ENCODE measurements around the gene FOXN3. TPM values are rescaled to one million over a fixed set of nuclear protein-coding genes. Genes with fewer than 3 reads are reported as not detected.

FOXN3 gene
- total RNA-seq, 1 experiment from 2014 or later = 125 TPM

DNA sequence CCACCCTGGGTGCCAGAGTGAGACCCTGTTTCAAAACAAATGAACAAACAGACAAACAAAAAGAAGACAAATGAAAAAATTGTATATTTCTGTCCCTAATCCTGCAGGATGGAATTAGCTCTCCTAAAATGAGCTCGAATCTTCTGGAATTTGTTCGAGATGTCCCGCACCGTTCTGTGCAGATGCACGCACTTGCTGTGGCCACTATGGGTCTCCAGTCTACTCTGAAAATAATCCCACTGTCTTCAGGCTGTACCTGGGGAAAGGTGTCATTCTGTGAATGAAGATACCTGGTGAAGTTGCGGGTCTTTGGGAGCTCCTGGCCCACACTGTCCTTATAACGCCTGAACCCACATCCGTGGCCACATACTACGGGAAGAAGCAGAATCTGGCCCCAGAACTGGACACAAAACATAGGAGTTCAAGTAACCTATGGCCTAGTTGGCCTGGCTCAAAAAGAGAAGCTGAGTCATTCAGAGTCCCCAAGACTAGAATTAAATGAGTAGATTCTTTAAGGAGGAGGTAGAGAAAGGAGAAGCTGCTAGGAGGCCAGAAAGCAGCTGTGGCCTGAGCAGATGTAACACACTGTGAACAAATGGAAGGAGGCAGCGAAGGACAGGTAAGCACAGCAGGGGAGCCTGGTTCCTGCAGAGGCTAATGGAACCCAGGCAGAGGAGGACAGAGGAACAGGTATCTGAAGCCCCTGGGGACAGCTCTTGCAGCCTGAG is 108.6 kb downstream of the FOXN3 start:
- no peak overlapping the region for H2AK5ac ChIP-seq (ENCODE audit: insufficient read length, low read length)
- no peak overlapping the region for H3K9ac ChIP-seq (ENCODE audit: extremely low read depth, insufficient read length, low read length)
- no peak overlapping the region for H2BK12ac ChIP-seq (ENCODE audit: insufficient read length, low read depth, low read length)
- no peaks in the 10 kb centered on the region for H3K23me2 ChIP-seq (ENCODE audit: insufficient read length, low read depth, low read length, poor library complexity, severe bottlenecking)
- H4K8ac ChIP-seq (replicated peaks; ENCODE audit: insufficient read length, low read depth, low read length) = no peak overlapping the region
- Mint-ChIP-seq H3K27ac (peak overlapping the region; percentile 89 to 90 (median 89); a peak in 6 of 7 replicates), H3K4me1 (peaks cover 66 to 74% of the 10 kb centered on the region in 2 experiments), H3K4me3 (no peak overlapping the region), H3K27me3 (ENCODE audit: low read depth) (no peaks in the 10 kb centered on the region), H3K36me3 (ENCODE audit: insufficient read depth in 1 of 3, low read depth in 3 of 3) (peaks cover 5 to 27% (median 6%) of the 10 kb centered on the region in 3 experiments; a peak in 5 of 7 replicates), H3K9me3 (no peaks in the 10 kb centered on the region)
- no peaks in the 10 kb centered on the region for H4K20me1 ChIP-seq (ENCODE audit: control insufficient read depth, insufficient read depth, insufficient read length)
- no peaks in the 10 kb centered on the region for H3K79me1 ChIP-seq (ENCODE audit: insufficient read depth, low read depth, low read length, poor library complexity, severe bottlenecking)
- H3T11ph ChIP-seq (ENCODE audit: low read length) = no peak overlapping the region
- H3K79me2 ChIP-seq (ENCODE audit: insufficient read depth, low read length) = peaks cover 5% of the 10 kb centered on the region; the same call in 1 of the 2 replicates
- H3K23ac ChIP-seq (ENCODE audit: insufficient read length, low read depth, low read length) = no peak overlapping the region
- H3K9me3 ChIP-seq (ENCODE audit: control insufficient read depth, low read depth, low read length) = no peaks in the 10 kb centered on the region
- H3K56ac ChIP-seq (ENCODE audit: insufficient read length, low read depth, low read length) = no peak overlapping the region
- no peak overlapping the region for H2BK120ac ChIP-seq (ENCODE audit: low read depth, low read length, poor library complexity, severe bottlenecking)
- no peak overlapping the region for H3K27ac ChIP-seq (ENCODE audit: insufficient read length, low read depth, low read length)
- H4K5ac ChIP-seq (ENCODE audit: insufficient read length, low read depth, low read length) = no peak overlapping the region
- H3K4me1 ChIP-seq (ENCODE audit: insufficient read depth, low read length) = peaks cover 24% of the 10 kb centered on the region
- no peak overlapping the region for H3K4ac ChIP-seq (ENCODE audit: low read depth, low read length)
- TF ChIP-seq, protein P1, sequence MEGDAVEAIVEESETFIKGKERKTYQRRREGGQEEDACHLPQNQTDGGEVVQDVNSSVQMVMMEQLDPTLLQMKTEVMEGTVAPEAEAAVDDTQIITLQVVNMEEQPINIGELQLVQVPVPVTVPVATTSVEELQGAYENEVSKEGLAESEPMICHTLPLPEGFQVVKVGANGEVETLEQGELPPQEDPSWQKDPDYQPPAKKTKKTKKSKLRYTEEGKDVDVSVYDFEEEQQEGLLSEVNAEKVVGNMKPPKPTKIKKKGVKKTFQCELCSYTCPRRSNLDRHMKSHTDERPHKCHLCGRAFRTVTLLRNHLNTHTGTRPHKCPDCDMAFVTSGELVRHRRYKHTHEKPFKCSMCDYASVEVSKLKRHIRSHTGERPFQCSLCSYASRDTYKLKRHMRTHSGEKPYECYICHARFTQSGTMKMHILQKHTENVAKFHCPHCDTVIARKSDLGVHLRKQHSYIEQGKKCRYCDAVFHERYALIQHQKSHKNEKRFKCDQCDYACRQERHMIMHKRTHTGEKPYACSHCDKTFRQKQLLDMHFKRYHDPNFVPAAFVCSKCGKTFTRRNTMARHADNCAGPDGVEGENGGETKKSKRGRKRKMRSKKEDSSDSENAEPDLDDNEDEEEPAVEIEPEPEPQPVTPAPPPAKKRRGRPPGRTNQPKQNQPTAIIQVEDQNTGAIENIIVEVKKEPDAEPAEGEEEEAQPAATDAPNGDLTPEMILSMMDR (conservative IDR thresholded peaks at IDR 0.05) = no peak
- no peak overlapping the region for H3K14ac ChIP-seq (ENCODE audit: insufficient read depth, low read length)
- H3K4me2 ChIP-seq (ENCODE audit: insufficient read depth, insufficient read length, low read length) = no peak overlapping the region
- H2BK5ac ChIP-seq (ENCODE audit: insufficient read length, low read length) = no peak overlapping the region
- H2BK20ac ChIP-seq (ENCODE audit: low read depth, low read length, poor library complexity, severe bottlenecking) = no peak overlapping the region
- H3K18ac ChIP-seq (ENCODE audit: insufficient read length, low read depth, low read length) = no peak overlapping the region
- no peak for DNase-seq
- no peak overlapping the region for H2BK15ac ChIP-seq (ENCODE audit: low read depth, low read length)
- no CpG with 5 or more reads among the region's 10 CpGs for WGBS (ENCODE audit: extremely low coverage, insufficient read length, low lambda C conversion rate)
- no peak overlapping the region for H4K91ac ChIP-seq (ENCODE audit: insufficient read length, low read depth, low read length)
- no peak overlapping the region for H2AFZ ChIP-seq (ENCODE audit: low read length)
- H3K27me3 ChIP-seq (ENCODE audit: insufficient read depth, low read length) = no peaks in the 10 kb centered on the region
